ENCODE results near the gene LRRC15.
A peak's percentile ranks its signal among the peaks of the same experiment; 100 is the strongest.

The LRRC15 gene

GRCh38 chr3:194332858-194333211 is 36.7 kb downstream of the LRRC15 start:
- no peak for DNase-seq

GRCh38 chr3:194330579-194330978 is 39.0 kb downstream of the LRRC15 start:
- DNase-seq: no peak

- no peak for DNase-seq
Observed at GRCh38 chr3:194330160-194330559, 39.4 kb downstream of the LRRC15 start.

GRCh38 chr3:194329583-194329965 is 40.0 kb downstream of the LRRC15 start:
- no peak for DNase-seq

GRCh38 chr3:194328942-194329582 is 40.5 kb downstream of the LRRC15 start:
- no peak for DNase-seq

- no peak for DNase-seq
Observed at GRCh38 chr3:194328053-194328657, 41.4 kb downstream of the LRRC15 start.

- DNase-seq: no peak
Observed at GRCh38 chr3:194327218-194328052, 42.1 kb downstream of the LRRC15 start.

- no peak for DNase-seq
Observed at GRCh38 chr3:194326968-194327217, 42.6 kb downstream of the LRRC15 start.

- no peak for DNase-seq
Observed at GRCh38 chr3:194326192-194326967, 43.2 kb downstream of the LRRC15 start.

GRCh38 chr3:194325424-194326153 is 44.0 kb downstream of the LRRC15 start:
- no peak for DNase-seq

GRCh38 chr3:194324823-194325327 is 44.7 kb downstream of the LRRC15 start:
- DNase-seq: no peak

GRCh38 chr3:194323785-194324735 is 45.5 kb downstream of the LRRC15 start:
- DNase-seq: no peak

GRCh38 chr3:194322678-194323211 is 46.8 kb downstream of the LRRC15 start:
- DNase-seq: no peak

GRCh38 chr3:194321693-194322640 is 47.6 kb downstream of the LRRC15 start:
- peak; percentile 49 for DNase-seq

GRCh38 chr3:194320744-194321243 is 48.7 kb downstream of the LRRC15 start:
- DNase-seq: no peak

- DNase-seq: no peak
Observed at GRCh38 chr3:194320100-194320499, 49.4 kb downstream of the LRRC15 start.

- no peak for DNase-seq
Observed at GRCh38 chr3:194318511-194319161, 50.9 kb downstream of the LRRC15 start.

- DNase-seq: no peak
Observed at GRCh38 chr3:194316918-194317317, 52.6 kb downstream of the LRRC15 start.

- DNase-seq: no peak
Observed at GRCh38 chr3:194315965-194316361, 53.6 kb downstream of the LRRC15 start.
